Endothelial cell of umbilical vein (primary cell): Measurements from ENCODE around the gene HPS3. TPM values are rescaled to one million over a fixed set of nuclear protein-coding genes. Genes with fewer than 3 reads are reported as not detected.

Source experiments
- BruUV-seq: library from RNA; stranded (reverse); fragments of 400-500 nt; replicated peaks from 2 replicates; lab custom pipeline; 2021; lab: Mats Ljungman, UMichigan
- CTCF ChIA-PET: fragments of 300-600, 350-600 bp; sonication (Branson Sonifier 250); formaldehyde crosslinking; loops from one replicate; lab custom pipeline; 2021; ENCODE audit warnings: antibody characterized with exemption, inconsistent platforms; lab: Charles Lee
- POLR2A ChIA-PET: fragments of 300-600, 350-600 bp; sonication (Branson Sonifier 250); formaldehyde crosslinking; loops from one replicate; lab custom pipeline; 2021; ENCODE audit warnings: antibody characterized with exemption, inconsistent platforms; lab: Charles Lee
- DNase-seq: peaks from one replicate; pipeline ENCODE4 v3.0.0-alpha.2; 2011; ENCODE audit warnings: low read depth, low spot score
- FAIRE-seq: peaks from 2 replicates; lab custom pipeline; 2011; peaks lifted over from hg19 to GRCh38; lab: Jason Lieb, UNC
- H2AFZ ChIP-seq: 2 replicates; pipeline ENCODE4 v1.6.0; 2012; ENCODE audit warnings: low read depth, low read length, control low read depth, inconsistent platforms
- H3K27ac ChIP-seq: 2 replicates; pipeline ENCODE4 v1.5.1; 2011; ENCODE audit warnings: low read depth, mild to moderate bottlenecking, control low read depth, low read length, moderate library complexity; ENCODE audit not compliant: insufficient read depth
- H3K27me3 ChIP-seq, 2 experiments: 2 replicates each; pipeline versions ENCODE4 v1.6.0 to v1.6.1; 2011; ENCODE audit warnings: low read length in 2 of 2, mixed read lengths in 1 of 2; ENCODE audit not compliant: control insufficient read depth in 2 of 2, insufficient read depth in 2 of 2
- H3K36me3 ChIP-seq, 2 experiments: 2 replicates in 1 of 2; 3 replicates in 1 of 2; pipeline ENCODE4 v1.5.1; 2011; ENCODE audit warnings: low read length in 2 of 2, mild to moderate bottlenecking in 1 of 2, moderate library complexity in 1 of 2; ENCODE audit not compliant: control insufficient read depth in 2 of 2, insufficient read depth in 2 of 2; ENCODE audit errors: extremely low read depth in 1 of 2
- H3K4me1 ChIP-seq: 3 replicates; pipeline ENCODE4 v1.5.1; 2011; ENCODE audit warnings: mild to moderate bottlenecking, low read length; ENCODE audit not compliant: control insufficient read depth, insufficient read depth; ENCODE audit errors: extremely low read depth
- H3K4me2 ChIP-seq: 2 replicates; pipeline ENCODE4 v1.6.1; 2011; ENCODE audit warnings: low read length, control low read depth, mixed read lengths; ENCODE audit not compliant: insufficient read depth
- H3K4me3 ChIP-seq, 3 experiments: fragments of 200-600 bp in 1 of 3; sonication (generic), shearing (Covaris generic) in 1 of 3; replicated peaks in 1 of 3; 2 replicates each; pipeline ENCODE4 v1.5.1; 2011 to 2016; ENCODE audit warnings: control low read depth in 3 of 3, low read length in 3 of 3, mild to moderate bottlenecking in 2 of 3, inconsistent platforms in 1 of 3, low read depth in 1 of 3, moderate library complexity in 1 of 3; ENCODE audit not compliant: insufficient read depth in 1 of 3
- H3K79me2 ChIP-seq: 2 replicates; pipeline ENCODE4 v1.6.0; 2012; ENCODE audit warnings: low read length, inconsistent platforms; ENCODE audit not compliant: control insufficient read depth, insufficient read depth
- H3K9ac ChIP-seq: replicated peaks from 2 replicates; pipeline ENCODE3; 2011; ENCODE audit warnings: low read length, control low read depth; ENCODE audit not compliant: insufficient read depth; ENCODE audit errors: extremely low read depth
- H3K9me1 ChIP-seq: replicated peaks from 3 replicates; pipeline ENCODE4 v1.6.0; 2011; ENCODE audit warnings: mild to moderate bottlenecking, low read length; ENCODE audit not compliant: control insufficient read depth, insufficient read depth; ENCODE audit errors: extremely low read depth
- H3K9me3 ChIP-seq: replicated peaks from 2 replicates; pipeline ENCODE4 v1.5.1; 2012; ENCODE audit warnings: low read length, inconsistent platforms; ENCODE audit not compliant: control insufficient read depth, insufficient read depth
- H4K20me1 ChIP-seq: replicated peaks from 2 replicates; pipeline ENCODE3; 2011; ENCODE audit warnings: mild to moderate bottlenecking, low read length; ENCODE audit not compliant: control insufficient read depth, insufficient read depth; ENCODE audit errors: extremely low read depth
- EZH2 ChIP-seq: IDR thresholded peaks from 2 replicates; pipeline ENCODE4 v1.6.1; 2012; ENCODE audit warnings: borderline replicate concordance, low read depth, mild to moderate bottlenecking, moderate library complexity, low read length, inconsistent platforms; ENCODE audit not compliant: severe bottlenecking
- FOS ChIP-seq: IDR thresholded peaks from 2 replicates; pipeline ENCODE4 v1.6.1; 2011; ENCODE audit warnings: mild to moderate bottlenecking, low read length, moderate library complexity, borderline replicate concordance; ENCODE audit not compliant: insufficient read depth
- GATA2 ChIP-seq: IDR thresholded peaks from 2 replicates; pipeline ENCODE4 v1.7.0; 2011; ENCODE audit warnings: low read depth, mild to moderate bottlenecking, moderate library complexity, mixed read lengths, low read length; ENCODE audit not compliant: insufficient read length, insufficient read depth
- JUN ChIP-seq: IDR thresholded peaks from 2 replicates; pipeline ENCODE4 v1.6.1; 2011; ENCODE audit warnings: borderline replicate concordance, low read depth; ENCODE audit not compliant: insufficient read length, insufficient read depth
- MYC ChIP-seq: IDR thresholded peaks from one replicate; pipeline ENCODE4 v1.6.1; 2011; ENCODE audit warnings: mild to moderate bottlenecking, low read depth, low read length
- POLR2A ChIP-seq: IDR thresholded peaks from 2 replicates; pipeline ENCODE4 v1.6.1; 2012; ENCODE audit warnings: low read depth, mild to moderate bottlenecking, control low read depth, low read length
- POLR2AphosphoS5 ChIP-seq: IDR thresholded peaks from 2 replicates; pipeline ENCODE4 v1.6.1; 2012; ENCODE audit warnings: low read depth, mild to moderate bottlenecking, control low read depth, low read length, moderate library complexity; ENCODE audit not compliant: insufficient read depth
- dilution Hi-C: fragments of 300-500 bp; cut with MboI; formaldehyde crosslinking; loops from one replicate; pipeline ENCODE4 v1.15.0; 2019; ENCODE audit warnings: low sequenced_read_pairs; ENCODE audit not compliant: extremely low pct_ligation_motif_present
- intact Hi-C: fragments of 100-400 bp; cut with micrococcal nuclease; formaldehyde crosslinking; loops from one replicate; pipeline ENCODE4 v1.10.0; 2022
- polyA plus RNA-seq, 4 experiments: library from polyadenylated mRNA; depleted of rRNA in 3 of 4; stranded (reverse) in 3 of 4; unstranded in 1 of 4; fragments of >200 nt; gene quantifications; 2 replicates each; pipeline versions ENCODE4 v1.2.1 to v1.2.3, GENCODE V29; 2011 to 2012; ENCODE audit warnings: missing spikeins in 1 of 4
- total RNA-seq: library from RNA; stranded (reverse); gene quantifications from 2 replicates; pipeline ENCODE4 v1.2.3, GENCODE V29; 2021
- TF ChIP-seq, protein P1 (sequence below), 2 donors: IDR thresholded peaks; 1 replicate in 1 of 2; 2 replicates in 1 of 2; pipeline ENCODE4 v1.5.1; 2011; ENCODE audit warnings: low read length in 2 of 2, mild to moderate bottlenecking in 2 of 2, moderate library complexity in 2 of 2, control low read depth in 1 of 2, inconsistent platforms in 1 of 2, low read depth in 1 of 2; ENCODE audit not compliant: insufficient read depth in 1 of 2; ENCODE audit errors: extremely low read depth in 1 of 2
- TF ChIP-seq, protein P2 (sequence below): IDR thresholded peaks from 2 replicates; pipeline ENCODE4 v1.6.1; 2011; ENCODE audit not compliant: insufficient read depth, insufficient read length

HPS3 gene
- total and polyA plus RNA-seq, 2 donors (not counting 3 experiments of a cell fraction or from before 2014, with no cell fraction given), result 8.8 to 16.1 TPM

DNA sequence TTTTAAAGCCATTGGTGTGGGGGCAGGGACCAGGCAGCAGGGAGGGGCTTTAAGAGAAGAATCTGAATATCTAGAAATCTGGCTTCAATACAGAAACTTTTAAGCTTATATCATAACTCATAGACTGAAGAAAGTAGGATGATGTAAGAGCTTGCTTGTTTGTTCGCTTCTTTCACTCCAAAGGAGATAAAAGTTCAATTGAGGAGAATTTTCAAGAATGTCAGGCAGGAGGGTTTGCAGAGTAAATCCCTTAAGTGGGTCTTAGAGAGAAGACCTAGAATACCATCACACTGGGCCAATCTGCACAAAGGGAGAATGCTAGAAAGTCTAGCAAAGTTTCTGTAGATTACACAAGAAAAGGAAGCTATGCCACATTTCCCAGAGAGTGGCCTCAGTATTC is 39.0 kb upstream of the HPS3 start:
- no peak overlapping the region for H3K4me3 ChIP-seq
- intact Hi-C loops, result no loop called here
- H2AFZ ChIP-seq, result no peak overlapping the region
- no peak for TF ChIP-seq FOS
- no peak for TF ChIP-seq GATA2
- no peak for TF ChIP-seq POLR2AphosphoS5
- TF ChIP-seq, protein P1, sequence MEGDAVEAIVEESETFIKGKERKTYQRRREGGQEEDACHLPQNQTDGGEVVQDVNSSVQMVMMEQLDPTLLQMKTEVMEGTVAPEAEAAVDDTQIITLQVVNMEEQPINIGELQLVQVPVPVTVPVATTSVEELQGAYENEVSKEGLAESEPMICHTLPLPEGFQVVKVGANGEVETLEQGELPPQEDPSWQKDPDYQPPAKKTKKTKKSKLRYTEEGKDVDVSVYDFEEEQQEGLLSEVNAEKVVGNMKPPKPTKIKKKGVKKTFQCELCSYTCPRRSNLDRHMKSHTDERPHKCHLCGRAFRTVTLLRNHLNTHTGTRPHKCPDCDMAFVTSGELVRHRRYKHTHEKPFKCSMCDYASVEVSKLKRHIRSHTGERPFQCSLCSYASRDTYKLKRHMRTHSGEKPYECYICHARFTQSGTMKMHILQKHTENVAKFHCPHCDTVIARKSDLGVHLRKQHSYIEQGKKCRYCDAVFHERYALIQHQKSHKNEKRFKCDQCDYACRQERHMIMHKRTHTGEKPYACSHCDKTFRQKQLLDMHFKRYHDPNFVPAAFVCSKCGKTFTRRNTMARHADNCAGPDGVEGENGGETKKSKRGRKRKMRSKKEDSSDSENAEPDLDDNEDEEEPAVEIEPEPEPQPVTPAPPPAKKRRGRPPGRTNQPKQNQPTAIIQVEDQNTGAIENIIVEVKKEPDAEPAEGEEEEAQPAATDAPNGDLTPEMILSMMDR (IDR thresholded peaks at IDR 0.05; ENCODE audit: extremely low read depth in 1 of 2, insufficient read depth in 1 of 2, low read depth in 1 of 2, low read length in 2 of 2), result no peak
- TF ChIP-seq POLR2A, result no peak
- TF ChIP-seq MYC, result no peak
- no peak for TF ChIP-seq EZH2
- TF ChIP-seq, protein P2, sequence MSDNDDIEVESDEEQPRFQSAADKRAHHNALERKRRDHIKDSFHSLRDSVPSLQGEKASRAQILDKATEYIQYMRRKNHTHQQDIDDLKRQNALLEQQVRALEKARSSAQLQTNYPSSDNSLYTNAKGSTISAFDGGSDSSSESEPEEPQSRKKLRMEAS, result no peak
- no peak for TF ChIP-seq JUN
- H4K20me1 ChIP-seq, result no peaks in the 10 kb centered on the region
- H3K9ac ChIP-seq, result no peak overlapping the region
- H3K79me2 ChIP-seq, result peaks cover 2% of the 10 kb centered on the region
- ChIA-PET POLR2A (no interaction called here), CTCF (no interaction called here)
- FAIRE-seq (no peak), DNase-seq (no peak)
- H3K4me1 ChIP-seq, result peaks cover 3% of the 10 kb centered on the region
- H3K4me2 ChIP-seq, result no peak overlapping the region
- no peaks in the 10 kb centered on the region for H3K36me3 ChIP-seq
- no peak overlapping the region for H3K27ac ChIP-seq
- H3K9me1 ChIP-seq, result no peaks in the 10 kb centered on the region
- no peaks in the 10 kb centered on the region for H3K27me3 ChIP-seq
- no peaks in the 10 kb centered on the region for H3K9me3 ChIP-seq
- no TSS peak for BruUV-seq
- dilution Hi-C loops, result no loop called here
